Stimulated activated CD4-positive, alpha-beta T cell treated with anti-CD3 and anti-CD28 coated beads, Interleukin-2, amount 100 ng/mL, for 24 hours (primary cell): Measurements from ENCODE around the gene VENTX.
"Not testable (repeated sequence)": the region's sequence is repeated elsewhere in the genome, so short reads cannot be mapped to it uniquely, and the experiment has no call there.

Experiments used
- DNase-seq, 2 donors: peaks; one replicate each; pipeline ENCODE4 v3.0.0-alpha.2; 2020

The VENTX gene

GRCh38 chr10:133217800-133218589, 19.7 kb upstream of the VENTX start:
- no peak for DNase-seq

GRCh38 chr10:133218891-133219290, 18.8 kb upstream of the VENTX start:
- DNase-seq = no peak

DNA sequence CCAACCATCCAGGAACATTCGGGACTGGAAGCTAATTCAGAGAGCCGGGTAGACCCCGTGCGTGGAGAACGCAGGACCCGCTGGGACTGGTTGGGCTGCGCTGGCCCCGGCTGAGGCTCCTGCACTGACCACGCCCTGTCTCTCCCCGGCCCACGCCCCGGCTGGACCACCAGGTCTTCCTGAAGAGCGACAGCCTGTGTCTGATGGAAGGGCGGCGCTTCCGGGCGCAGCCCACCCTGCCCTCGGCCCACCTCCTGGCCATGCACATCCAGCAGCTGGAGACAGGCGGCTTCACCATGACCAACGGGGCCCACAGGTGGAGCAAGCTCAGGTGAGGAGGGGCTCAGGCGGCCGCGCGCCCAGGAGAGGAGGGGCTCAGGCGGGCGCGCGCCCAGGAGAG, 17.9 kb upstream of the VENTX start:
- DNase-seq = no peak

GRCh38 chr10:133221331-133221730, 16.3 kb upstream of the VENTX start:
- no peak for DNase-seq

DNA sequence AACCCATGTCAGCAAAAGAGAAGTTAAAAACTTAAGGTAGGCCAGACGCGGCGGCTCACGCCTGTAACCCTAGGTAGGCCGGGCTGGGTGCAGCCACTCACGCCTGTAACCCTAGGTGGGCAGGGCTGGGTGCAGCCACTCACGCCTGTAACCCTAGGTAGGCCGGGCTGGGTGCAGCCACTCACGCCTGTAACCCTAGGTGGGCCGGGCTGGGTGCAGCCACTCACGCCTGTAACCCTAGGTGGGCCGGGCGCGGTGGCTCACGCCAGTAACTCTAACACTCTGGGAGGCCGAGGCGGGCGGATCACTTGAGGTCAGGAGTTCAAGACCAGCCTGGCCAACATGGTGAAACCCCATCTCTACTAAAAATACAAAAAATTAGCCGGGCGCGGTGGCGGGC, 15.9 kb upstream of the VENTX start:
- DNase-seq = not testable (repeated sequence)

- DNase-seq = no peak
Measured at GRCh38 chr10:133224076-133224475, 13.6 kb upstream of the VENTX start.

- no peak for DNase-seq
Measured at GRCh38 chr10:133224756-133225372, 12.8 kb upstream of the VENTX start.

GRCh38 chr10:133225707-133226191, 11.9 kb upstream of the VENTX start:
- DNase-seq = no peak

DNA sequence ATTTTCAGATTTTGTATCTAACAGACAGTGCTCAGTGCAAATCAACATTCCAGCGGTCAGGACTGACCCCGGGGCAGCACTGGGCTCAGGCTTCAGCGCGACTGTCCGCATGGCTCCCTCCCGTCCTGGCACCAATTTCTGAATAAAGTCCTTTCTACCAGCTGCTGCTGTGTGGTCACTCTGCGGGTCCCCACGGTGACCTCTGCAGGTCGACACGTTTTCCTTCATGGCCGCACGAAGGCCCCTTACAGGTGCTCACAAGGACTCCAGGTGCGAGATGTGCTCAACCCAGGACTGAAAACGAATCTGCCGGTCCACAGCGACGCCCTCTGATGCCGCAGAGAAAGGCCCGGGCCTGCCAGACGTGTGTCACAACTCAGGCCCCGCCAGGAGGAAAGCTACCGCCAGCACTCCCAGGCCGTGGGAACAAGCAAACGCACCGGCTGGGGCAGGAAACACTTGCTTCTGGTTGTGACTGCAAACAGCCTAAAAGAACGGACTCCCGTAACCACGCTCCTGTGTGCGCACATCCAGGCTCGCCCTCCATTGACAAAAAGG, 11.3 kb upstream of the VENTX start:
- no peak for DNase-seq

DNA sequence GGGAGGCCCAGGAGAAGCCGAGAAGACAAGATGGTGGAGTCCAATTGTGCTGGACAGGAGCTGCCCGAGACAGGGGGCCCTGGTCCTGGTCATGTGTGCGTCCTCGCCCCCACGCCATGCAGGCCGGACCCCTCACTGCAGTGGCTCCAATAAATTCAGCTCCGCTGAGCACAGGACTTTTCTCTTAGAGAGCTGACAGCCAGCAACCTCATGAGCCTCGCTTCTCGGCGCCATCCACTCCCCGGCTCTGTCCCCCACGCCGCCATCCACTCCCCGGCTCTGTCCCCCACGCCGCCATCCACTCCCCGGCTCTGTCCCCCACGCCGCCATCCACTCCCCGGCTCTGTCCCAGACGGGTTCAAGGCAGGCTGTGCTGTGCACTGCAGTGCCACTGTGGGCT, 10.4 kb upstream of the VENTX start:
- DNase-seq = no peak

- no peak for DNase-seq
Measured at GRCh38 chr10:133229265-133230043, 8.2 kb upstream of the VENTX start.

GRCh38 chr10:133230044-133230361, 7.7 kb upstream of the VENTX start, which contains the start of gene UTF1:
Gene UTF1 (plus strand): TSS chr10:133230217. CDS start chr10:133230289, 72 bp downstream.
- no peak for DNase-seq

GRCh38 chr10:133230387-133231195, 7.1 kb upstream of the VENTX start:
- DNase-seq = peak in 1 of 2 donors; percentile 40

GRCh38 chr10:133231244-133231945, 6.3 kb upstream of the VENTX start:
- DNase-seq = no peak

DNA sequence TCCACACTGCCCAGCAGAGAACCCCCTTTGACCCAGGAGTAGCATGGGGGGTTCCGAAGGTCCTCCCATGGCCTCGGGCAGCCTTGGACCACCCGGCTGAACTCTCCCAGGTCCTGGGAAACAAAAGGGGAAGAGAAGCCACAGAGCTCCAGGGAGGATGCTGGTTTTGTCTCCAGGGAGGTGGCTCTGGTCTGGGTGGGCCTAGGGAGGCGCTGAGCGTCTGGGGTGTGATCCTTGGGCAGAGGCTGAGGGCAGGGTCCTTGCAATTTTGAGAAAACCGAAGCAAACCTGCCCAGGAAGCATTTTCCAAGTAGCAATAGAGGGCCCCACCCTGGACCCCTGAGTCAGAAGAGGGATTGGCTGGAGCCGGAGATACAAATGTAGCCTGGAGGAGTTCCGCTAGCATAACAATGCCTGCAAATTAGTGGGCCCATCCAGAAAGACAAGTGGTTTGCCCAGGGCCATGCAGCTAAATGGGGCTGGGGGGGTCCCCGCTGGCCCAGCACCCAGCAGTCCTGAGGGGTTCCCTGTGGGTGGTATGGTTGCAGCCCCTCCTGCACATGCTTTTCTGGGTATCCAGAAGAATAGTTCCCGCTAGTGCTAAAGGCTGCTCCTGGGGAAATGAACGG, 5.6 kb upstream of the VENTX start:
- DNase-seq = no peak

DNA sequence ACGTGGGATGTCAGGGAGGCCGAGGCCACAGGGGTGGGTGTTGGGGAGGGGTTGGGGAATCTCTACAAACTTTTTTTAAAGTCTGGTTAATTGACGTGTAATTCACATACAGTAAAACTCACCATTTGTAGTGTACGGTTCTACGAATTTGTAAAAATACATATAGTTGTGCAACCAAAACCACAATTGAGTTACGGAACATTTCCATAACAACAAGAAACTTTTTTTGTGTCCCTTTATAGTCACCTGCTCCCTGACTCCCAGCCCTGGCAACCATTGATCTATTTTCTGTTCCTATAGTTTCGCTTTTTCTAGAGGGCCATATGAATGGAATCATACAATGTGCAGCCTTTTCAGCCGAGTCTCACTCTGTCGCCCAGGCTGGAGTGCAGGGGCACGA, 2.9 kb upstream of the VENTX start:
- not testable (repeated sequence) for DNase-seq

GRCh38 chr10:133235265-133235855, 2.3 kb upstream of the VENTX start:
- no peak for DNase-seq

DNA sequence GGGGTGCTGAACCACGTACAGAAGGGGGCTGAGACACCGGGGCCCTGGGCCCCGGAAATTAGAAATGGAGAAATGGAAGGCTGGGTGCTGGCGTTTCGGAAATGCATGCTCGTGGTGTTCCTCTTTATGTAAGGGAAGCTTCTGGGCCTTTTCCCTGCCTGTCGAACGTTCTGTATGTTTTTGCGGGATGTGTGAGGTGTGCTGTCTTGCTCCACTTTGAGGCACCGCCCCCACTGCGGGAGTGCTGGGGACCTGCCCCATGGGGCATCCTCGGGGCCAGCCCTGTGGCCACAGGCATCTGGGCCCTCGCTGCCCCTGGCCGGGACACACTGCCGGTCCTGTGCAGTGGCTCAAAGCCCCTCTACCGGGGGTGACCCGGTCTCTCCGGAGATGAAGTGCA, 1.7 kb upstream of the VENTX start:
- DNase-seq = no peak

- DNase-seq = no peak
Measured at GRCh38 chr10:133236401-133237240, 1.0 kb upstream of the VENTX start.

- no peak for DNase-seq
Measured at GRCh38 chr10:133237241-133237587, 441 bp upstream of the VENTX start.
